CD14-positive monocyte (primary cell): ENCODE data around the gene GNGT1. TPM values are rescaled to one million over a fixed set of nuclear protein-coding genes. Genes with fewer than 3 reads are reported as not detected.
A peak's percentile ranks its signal among the peaks of the same experiment; 100 is the strongest.

ENCODE experiments used
- DNase-seq, 3 donors: peaks; one replicate each; pipeline ENCODE4 v3.0.0-alpha.2; 2011 to 2022
- H2AFZ ChIP-seq: 2 replicates; pipeline ENCODE4 v1.6.0; 2012; ENCODE audit warnings: mild to moderate bottlenecking, low read depth, low read length, inconsistent platforms; ENCODE audit not compliant: insufficient read depth, poor library complexity, severe bottlenecking
- H3K27ac ChIP-seq, 2 donors: 1 replicate in 1 of 2; 2 replicates in 1 of 2; pipeline ENCODE4 v1.5.1; 2012 to 2013; ENCODE audit warnings: low read length in 2 of 2, control low read depth in 1 of 2, inconsistent platforms in 1 of 2, low read depth in 1 of 2, mild to moderate bottlenecking in 1 of 2
- H3K27me3 ChIP-seq, 2 donors: one replicate each; pipeline versions ENCODE4 v1.6.0 to v1.6.1; 2011 to 2013; ENCODE audit warnings: low read length in 2 of 2; ENCODE audit not compliant: control insufficient read depth in 2 of 2, insufficient read depth in 2 of 2
- H3K36me3 ChIP-seq, 2 donors: replicated peaks in 1 of 2; 1 replicate in 1 of 2; 2 replicates in 1 of 2; pipeline versions ENCODE4 v1.5.1 to v1.6.1; 2012 to 2013; ENCODE audit warnings: low read length in 2 of 2, control low read depth in 1 of 2, inconsistent platforms in 1 of 2, mild to moderate bottlenecking in 1 of 2; ENCODE audit not compliant: insufficient read depth in 2 of 2, control insufficient read depth in 1 of 2
- H3K4me1 ChIP-seq, 2 donors: 1 replicate in 1 of 2; 2 replicates in 1 of 2; pipeline versions ENCODE4 v1.5.1 to v1.6.1; 2012 to 2013; ENCODE audit warnings: low read length in 2 of 2, control low read depth in 1 of 2, inconsistent platforms in 1 of 2, mild to moderate bottlenecking in 1 of 2, moderate library complexity in 1 of 2; ENCODE audit not compliant: insufficient read depth in 2 of 2, control insufficient read depth in 1 of 2
- H3K4me2 ChIP-seq: replicated peaks from 2 replicates; pipeline ENCODE3; 2012; ENCODE audit warnings: low read length, moderate library complexity, mild to moderate bottlenecking; ENCODE audit not compliant: poor library complexity, severe bottlenecking; ENCODE audit errors: extremely low read depth
- H3K4me3 ChIP-seq, 3 experiments: fragments of 200-600 bp in 1 of 3; sonication (generic) in 1 of 3; replicated peaks in 1 of 3; 1 replicate in 2 of 3; 2 replicates in 1 of 3; pipeline ENCODE4 v1.5.1; 2011 to 2013; ENCODE audit warnings: low read length in 3 of 3, mild to moderate bottlenecking in 3 of 3, control low read depth in 2 of 3, low read depth in 2 of 3, inconsistent platforms in 1 of 3, moderate library complexity in 1 of 3
- H3K79me2 ChIP-seq: 2 replicates; pipeline ENCODE4 v1.6.0; 2012; ENCODE audit warnings: mild to moderate bottlenecking, control low read depth, inconsistent platforms, low read length, moderate library complexity; ENCODE audit not compliant: insufficient read depth
- H3K9ac ChIP-seq: 2 replicates; pipeline ENCODE4 v1.6.0; 2017; ENCODE audit warnings: low read length, mild to moderate bottlenecking; ENCODE audit not compliant: insufficient read depth, poor library complexity, severe bottlenecking
- H3K9me3 ChIP-seq, 2 donors: replicated peaks in 1 of 2; 1 replicate in 1 of 2; 2 replicates in 1 of 2; pipeline versions ENCODE4 v1.5.1 to v1.6.1; 2012 to 2013; ENCODE audit warnings: low read length in 2 of 2, control low read depth in 1 of 2; ENCODE audit not compliant: control insufficient read depth in 1 of 2, insufficient read depth in 1 of 2
- H4K20me1 ChIP-seq: 2 replicates; pipeline ENCODE4 v1.6.0; 2012; ENCODE audit warnings: mild to moderate bottlenecking, low read length, control low read depth, moderate library complexity; ENCODE audit not compliant: insufficient read depth
- H3K27ac Mint-ChIP-seq, 7 donors: one replicate each; pipeline ENCODE4 v1.8.0; 2020; ENCODE audit warnings: mild to moderate bottlenecking in 7 of 7, mixed read lengths in 7 of 7, moderate library complexity in 6 of 7, inconsistent platforms in 2 of 7
- H3K27me3 Mint-ChIP-seq, 3 donors: one replicate each; pipeline ENCODE4 v1.8.0; 2021 to 2022; ENCODE audit warnings: low read depth in 3 of 3, mild to moderate bottlenecking in 3 of 3, mixed read lengths in 3 of 3, moderate library complexity in 3 of 3, inconsistent platforms in 1 of 3
- H3K36me3 Mint-ChIP-seq, 2 donors: one replicate each; pipeline ENCODE4 v1.8.0; 2020; ENCODE audit warnings: mixed read lengths in 2 of 2, inconsistent platforms in 1 of 2, mild to moderate bottlenecking in 1 of 2
- H3K4me1 Mint-ChIP-seq: one replicate; pipeline ENCODE4 v1.8.0; 2020; ENCODE audit warnings: mild to moderate bottlenecking, mixed read lengths
- H3K4me3 Mint-ChIP-seq, 2 donors: one replicate each; pipeline ENCODE4 v1.8.0; 2020; ENCODE audit warnings: mild to moderate bottlenecking in 2 of 2, mixed read lengths in 2 of 2, moderate library complexity in 1 of 2
- H3K9me3 Mint-ChIP-seq, 7 donors: one replicate each; pipeline ENCODE4 v1.8.0; 2020 to 2022; ENCODE audit warnings: mixed read lengths in 7 of 7, mild to moderate bottlenecking in 6 of 7, moderate library complexity in 6 of 7, inconsistent platforms in 2 of 7
- CTCF ChIP-seq: fragments of 200-600 bp; IDR thresholded peaks from one replicate; pipeline ENCODE4 v1.8.0; 2022; ENCODE audit warnings: antibody characterized with exemption, mild to moderate bottlenecking
- WGBS: methylation state at CpG from one replicate; pipeline ENCODE4 v1.1.5; 2013; ENCODE audit warnings: missing lambda C conversion rate; ENCODE audit not compliant: insufficient coverage; 5-methylcytosine and 5-hydroxymethylcytosine counted together
- intact Hi-C, 2 donors: fragments of 100-400 bp; cut with micrococcal nuclease; formaldehyde crosslinking; loops; one replicate each; pipeline versions ENCODE4 v1.15.0 to v1.15.1; 2023
- polyA plus RNA-seq, 3 donors: library from polyadenylated mRNA; depleted of rRNA in 1 of 3; unstranded in 2 of 3; stranded (reverse) in 1 of 3; fragments of 300-500 nt in 2 of 3; fragments of >200 nt in 1 of 3; fragmentation: Illumina TruSeq in 2 of 3; gene quantifications; 1 replicate in 2 of 3; 2 replicates in 1 of 3; pipeline ENCODE4 v1.2.3, GENCODE V29; 2012 to 2021

Gene GNGT1
- polyA plus RNA-seq, 3 donors: not detected

- TF ChIP-seq CTCF: no peak
- no peak overlapping the region for H3K9ac ChIP-seq
- no peak for DNase-seq
Measured at GRCh38 chr7:93941945-93942344, 35.6 kb downstream of the GNGT1 start.

GRCh38 chr7:93943816-93944540, 37.6 kb downstream of the GNGT1 start:
- 45% methylated on average over 1 of the region's 4 CpGs for WGBS
- no peak for DNase-seq
- Histone ChIP-seq H3K36me3 (no peaks in the 10 kb centered on the region), H3K27ac (no peak overlapping the region), H3K9me3 (no peaks in the 10 kb centered on the region), H3K4me2 (no peak overlapping the region), H3K4me1 (no peaks in the 10 kb centered on the region), H3K79me2 (no peaks in the 10 kb centered on the region), H4K20me1 (no peaks in the 10 kb centered on the region), H3K4me3 (no peak overlapping the region), H2AFZ (no peak overlapping the region), H3K27me3 (no peaks in the 10 kb centered on the region), H3K9ac (no peak overlapping the region)
- TF ChIP-seq CTCF: no peak
- Mint-ChIP-seq H3K9me3 (peaks cover 0 to 3% (median 0%) of the 10 kb centered on the region in 7 donors), H3K27me3 (no peaks in the 10 kb centered on the region), H3K36me3 (no peaks in the 10 kb centered on the region), H3K4me3 (no peak overlapping the region), H3K4me1 (no peaks in the 10 kb centered on the region), H3K27ac (no peak overlapping the region)
- intact Hi-C loops: no loop called here

More at GRCh38 chr7:93941945-93942344, 35.6 kb downstream of the GNGT1 start:
- no peaks in the 10 kb centered on the region for H3K4me1 Mint-ChIP-seq
- peak overlapping the region in 1 of 7 donors; percentile 30 for H3K27ac Mint-ChIP-seq
- intact Hi-C loops: no loop called here
- H3K36me3 Mint-ChIP-seq: no peaks in the 10 kb centered on the region
- 100% methylated on average over 1 of the region's 2 CpGs for WGBS
- no peak overlapping the region for H2AFZ ChIP-seq
- H3K4me3 ChIP-seq: no peak overlapping the region
- H3K27me3 ChIP-seq: no peaks in the 10 kb centered on the region
- no peaks in the 10 kb centered on the region for H3K79me2 ChIP-seq
- peaks cover 0 to 3% (median 0%) of the 10 kb centered on the region in 7 donors for H3K9me3 Mint-ChIP-seq
- H4K20me1 ChIP-seq: no peaks in the 10 kb centered on the region
- H3K4me3 Mint-ChIP-seq: no peak overlapping the region
- H3K27ac ChIP-seq: no peak overlapping the region
- no peak overlapping the region for H3K4me2 ChIP-seq
- no peaks in the 10 kb centered on the region for H3K36me3 ChIP-seq
- no peaks in the 10 kb centered on the region for H3K9me3 ChIP-seq
- H3K27me3 Mint-ChIP-seq: peaks cover 0 to 1% (median 0%) of the 10 kb centered on the region in 3 donors
- H3K4me1 ChIP-seq: no peaks in the 10 kb centered on the region
